Measurements from ENCODE around the gene MLF2. TPM values are rescaled to one million over a fixed set of nuclear protein-coding genes. Genes with fewer than 3 reads are reported as not detected.

Gene MLF2
- 100 to 1,000 TPM; 128 to 167 (median 150) TPM for polyA plus RNA-seq (ENCODE audit: low read depth in 6 of 6)

- peak within 1 kb of the TSS; percentile 98 to 100 (median 99) for H3K27ac Mint-ChIP-seq
- ATAC-seq (ENCODE audit: low read depth in 2 of 2) (peak; percentile 87 to 92), DNase-seq (peak; percentile 97)
- H3K9me3 Mint-ChIP-seq: no peaks in the 10 kb centered on the region
- peaks cover 0 to 9% (median 7%) of the 10 kb centered on the region in 3 donors for H3K27me3 Mint-ChIP-seq
- peaks cover 0 to 23% of the 10 kb centered on the region in 2 donors for H3K36me3 Mint-ChIP-seq
- peaks cover 23 to 34% (median 25%) of the 10 kb centered on the region in 3 donors for H3K4me1 Mint-ChIP-seq
- peak within 1 kb of the TSS; percentile 93 to 99 (median 96) for H3K4me3 Mint-ChIP-seq
Measured at GRCh38 chr12:6752921-6753771, at the start of gene MLF2. Gene MLF2 (minus strand): TSS chr12:6753141. CDS start chr12:6752334, 807 bp downstream.

GRCh38 chr12:6799147-6799546 lies 46.2 kb upstream of the MLF2 start:
- Mint-ChIP-seq H3K4me1 (peaks cover 0 to 3% (median 0%) of the 10 kb centered on the region in 3 donors), H3K4me3 (no peak overlapping the region), H3K27me3 (peaks cover 42 to 59% (median 49%) of the 10 kb centered on the region in 3 donors), H3K9me3 (no peaks in the 10 kb centered on the region), H3K36me3 (no peaks in the 10 kb centered on the region), H3K27ac (no peak overlapping the region)
- DNase-seq (no peak), ATAC-seq (ENCODE audit: low read depth in 2 of 2) (no peak)

GRCh38 chr12:6796576-6796975 lies 43.6 kb upstream of the MLF2 start:
- H3K9me3 Mint-ChIP-seq: peaks cover 0 to 3% (median 0%) of the 10 kb centered on the region in 7 donors
- no peaks in the 10 kb centered on the region for H3K36me3 Mint-ChIP-seq
- H3K4me3 Mint-ChIP-seq: no peak overlapping the region
- no peak for DNase-seq
- no peak for ATAC-seq (ENCODE audit: low read depth in 2 of 2)
- peaks cover 18 to 24% (median 21%) of the 10 kb centered on the region in 3 donors for H3K4me1 Mint-ChIP-seq
- peaks cover 53 to 71% (median 70%) of the 10 kb centered on the region in 3 donors for H3K27me3 Mint-ChIP-seq
- peak overlapping the region in 2 of 6 donors; percentile 3 to 4 for H3K27ac Mint-ChIP-seq

- Mint-ChIP-seq H3K9me3 (peaks cover 0 to 3% (median 0%) of the 10 kb centered on the region in 7 donors), H3K4me1 (peaks cover 18 to 24% (median 21%) of the 10 kb centered on the region in 3 donors), H3K27ac (no peak overlapping the region), H3K4me3 (no peak overlapping the region), H3K27me3 (peaks cover 53 to 71% (median 70%) of the 10 kb centered on the region in 3 donors), H3K36me3 (no peaks in the 10 kb centered on the region)
- ATAC-seq (ENCODE audit: low read depth in 2 of 2): no peak
- DNase-seq: no peak
Measured at GRCh38 chr12:6795088-6795487, 42.1 kb upstream of the MLF2 start.

- ATAC-seq (ENCODE audit: low read depth in 2 of 2): peak; percentile 94
- DNase-seq: peak; percentile 26
- Mint-ChIP-seq H3K27me3 (peaks cover 45 to 71% (median 69%) of the 10 kb centered on the region in 3 donors), H3K27ac (peak overlapping the region in 1 of 6 donors; percentile 29), H3K4me1 (peaks cover 18 to 24% (median 21%) of the 10 kb centered on the region in 3 donors), H3K4me3 (peak overlapping the region; percentile 3 to 85 (median 57)), H3K36me3 (no peaks in the 10 kb centered on the region), H3K9me3 (peaks cover 0 to 3% (median 0%) of the 10 kb centered on the region in 7 donors)
Measured at GRCh38 chr12:6792522-6793201, 39.7 kb upstream of the MLF2 start.

- ATAC-seq (ENCODE audit: low read depth in 2 of 2): peak; percentile 9 to 14
- Mint-ChIP-seq H3K4me3 (peak overlapping the region in 5 of 8 donors; percentile 50 to 85 (median 56)), H3K27me3 (peaks cover 40 to 66% (median 63%) of the 10 kb centered on the region in 3 donors), H3K36me3 (no peaks in the 10 kb centered on the region), H3K4me1 (peaks cover 18 to 24% (median 21%) of the 10 kb centered on the region in 3 donors), H3K27ac (peak overlapping the region in 2 of 6 donors; percentile 29 to 64), H3K9me3 (peaks cover 0 to 3% (median 0%) of the 10 kb centered on the region in 7 donors)
- no peak for DNase-seq
Measured at GRCh38 chr12:6791931-6792520, 39.1 kb upstream of the MLF2 start.

GRCh38 chr12:6790496-6791150 lies 37.7 kb upstream of the MLF2 start:
- Mint-ChIP-seq H3K27ac (peak overlapping the region in 2 of 6 donors; percentile 17 to 59), H3K27me3 (peaks cover 31 to 56% (median 51%) of the 10 kb centered on the region in 3 donors), H3K9me3 (peaks cover 0 to 3% (median 0%) of the 10 kb centered on the region in 7 donors), H3K4me3 (peak overlapping the region in 1 of 8 donors; percentile 23), H3K36me3 (no peaks in the 10 kb centered on the region), H3K4me1 (peaks cover 18 to 24% (median 21%) of the 10 kb centered on the region in 3 donors)
- DNase-seq (no peak), ATAC-seq (ENCODE audit: low read depth in 2 of 2) (no peak)

- Mint-ChIP-seq H3K9me3 (peaks cover 0 to 3% (median 0%) of the 10 kb centered on the region in 7 donors), H3K4me3 (peak within 1 kb of the TSS in 1 of 8 donors; percentile 3), H3K27ac (peak within 1 kb of the TSS in 1 of 6 donors; percentile 74), H3K36me3 (no peaks in the 10 kb centered on the region), H3K4me1 (peaks cover 18 to 22% (median 21%) of the 10 kb centered on the region in 3 donors), H3K27me3 (peaks cover 24 to 46% (median 41%) of the 10 kb centered on the region in 3 donors)
- no peak for ATAC-seq (ENCODE audit: low read depth in 2 of 2)
- DNase-seq: no peak
Measured at GRCh38 chr12:6788972-6789924, 36.3 kb upstream of the MLF2 start, which contains the start of gene CD4. Gene CD4 (plus strand): TSS chr12:6789528. CDS start chr12:6800139, 10,611 bp downstream.

- Mint-ChIP-seq H3K27me3 (peaks cover 14 to 44% (median 34%) of the 10 kb centered on the region in 3 donors), H3K4me1 (peaks cover 6 to 7% (median 7%) of the 10 kb centered on the region in 3 donors), H3K4me3 (no peak overlapping the region), H3K9me3 (peaks cover 0 to 3% (median 0%) of the 10 kb centered on the region in 7 donors), H3K27ac (no peak overlapping the region), H3K36me3 (no peaks in the 10 kb centered on the region)
- DNase-seq (no peak), ATAC-seq (ENCODE audit: low read depth in 2 of 2) (no peak)
Measured at GRCh38 chr12:6787309-6787708, 34.4 kb upstream of the MLF2 start.

GRCh38 chr12:6786416-6787094 lies 33.6 kb upstream of the MLF2 start:
- Mint-ChIP-seq H3K27ac (peak overlapping the region in 1 of 6 donors; percentile 39), H3K4me1 (no peaks in the 10 kb centered on the region), H3K27me3 (peaks cover 13 to 38% (median 29%) of the 10 kb centered on the region in 3 donors), H3K36me3 (no peaks in the 10 kb centered on the region), H3K4me3 (no peak overlapping the region), H3K9me3 (no peaks in the 10 kb centered on the region)
- no peak for DNase-seq
- no peak for ATAC-seq (ENCODE audit: low read depth in 2 of 2)

- Mint-ChIP-seq H3K4me3 (no peak overlapping the region), H3K27me3 (peaks cover 11 to 35% (median 24%) of the 10 kb centered on the region in 3 donors), H3K4me1 (no peaks in the 10 kb centered on the region), H3K36me3 (no peaks in the 10 kb centered on the region), H3K9me3 (no peaks in the 10 kb centered on the region), H3K27ac (peak overlapping the region in 1 of 6 donors; percentile 35)
- ATAC-seq (ENCODE audit: low read depth in 2 of 2): no peak
- no peak for DNase-seq
Measured at GRCh38 chr12:6784761-6785160, 31.8 kb upstream of the MLF2 start.

Data from naive B cell (primary cell).